HUES6 (cell line): ENCODE results near the gene RNASE2.
"Not testable (repeated sequence)": the region's sequence is repeated elsewhere in the genome, so short reads cannot be mapped to it uniquely, and the experiment has no call there.

ENCODE experiments used
- H3K27ac ChIP-seq: 2 replicates; pipeline ENCODE4 v1.7.0; 2013; ENCODE audit warnings: low read depth, mild to moderate bottlenecking, low read length, inconsistent platforms
- H3K27me3 ChIP-seq: 2 replicates; pipeline ENCODE4 v1.6.1; 2013; ENCODE audit warnings: low read length; ENCODE audit not compliant: control insufficient read depth, insufficient read depth
- H3K36me3 ChIP-seq: 2 replicates; pipeline ENCODE4 v1.6.1; 2013; ENCODE audit warnings: low read length; ENCODE audit not compliant: control insufficient read depth, insufficient read depth
- H3K4me1 ChIP-seq: 2 replicates; pipeline ENCODE4 v1.6.1; 2013; ENCODE audit warnings: low read length; ENCODE audit not compliant: control insufficient read depth, insufficient read depth
- H3K4me3 ChIP-seq: 2 replicates; pipeline ENCODE4 v1.5.1; 2013; ENCODE audit warnings: low read depth, low read length
- H3K9ac ChIP-seq: one replicate; pipeline ENCODE4 v1.6.1; 2013; ENCODE audit warnings: mild to moderate bottlenecking, low read length
- H3K9me3 ChIP-seq: 2 replicates; pipeline ENCODE4 v1.6.1; 2013; ENCODE audit warnings: low read depth, low read length; ENCODE audit not compliant: control insufficient read depth, insufficient read depth

RNASE2 gene

GRCh38 chr14:20985650-20986049, 30.4 kb downstream of the RNASE2 start:
- not testable (repeated sequence) for H3K4me1 ChIP-seq, H3K9me3 ChIP-seq, H3K27me3 ChIP-seq, H3K36me3 ChIP-seq, H3K9ac ChIP-seq, H3K27ac ChIP-seq, H3K4me3 ChIP-seq

GRCh38 chr14:20986811-20987210, 31.5 kb downstream of the RNASE2 start:
- no peak overlapping the region for H3K4me3 ChIP-seq
- no peak overlapping the region for H3K9ac ChIP-seq
- H3K4me1 ChIP-seq: peaks cover 9% of the 10 kb centered on the region
- no peaks in the 10 kb centered on the region for H3K27me3 ChIP-seq
- peaks cover under 1% of the 10 kb centered on the region for H3K36me3 ChIP-seq
- H3K27ac ChIP-seq: no peak overlapping the region
- no peaks in the 10 kb centered on the region for H3K9me3 ChIP-seq

GRCh38 chr14:20988717-20989470, 33.6 kb downstream of the RNASE2 start:
- no peaks in the 10 kb centered on the region for H3K9me3 ChIP-seq
- H3K36me3 ChIP-seq: peaks cover 19% of the 10 kb centered on the region
- H3K27ac ChIP-seq: no peak overlapping the region
- peak overlapping the region; percentile 53 for H3K4me3 ChIP-seq
- peaks cover 9% of the 10 kb centered on the region for H3K4me1 ChIP-seq
- no peak overlapping the region for H3K9ac ChIP-seq
- no peaks in the 10 kb centered on the region for H3K27me3 ChIP-seq

- Histone ChIP-seq H3K9ac (no peak overlapping the region), H3K9me3 (no peaks in the 10 kb centered on the region), H3K36me3 (peaks cover 24% of the 10 kb centered on the region), H3K27ac (no peak overlapping the region), H3K4me3 (peak overlapping the region; percentile 53), H3K27me3 (no peaks in the 10 kb centered on the region), H3K4me1 (peaks cover 9% of the 10 kb centered on the region)
These were observed 34.1 kb downstream of the RNASE2 start for GRCh38 chr14:20989471-20989786.

- Histone ChIP-seq H3K27ac (peak within 1 kb of the TSS; percentile 30; the same call in 1 of the 2 replicates), H3K9ac (peak within 1 kb of the TSS; percentile 87), H3K36me3 (peaks cover 30% of the 10 kb centered on the region), H3K9me3 (no peaks in the 10 kb centered on the region), H3K4me3 (peak within 1 kb of the TSS; percentile 90), H3K27me3 (no peaks in the 10 kb centered on the region), H3K4me1 (peaks cover 9% of the 10 kb centered on the region)
These were observed 34.7 kb downstream of the RNASE2 start, which contains the start of gene METTL17 for GRCh38 chr14:20989787-20990600. METTL17 (plus strand) TSS chr14:20989980; CDS start chr14:20990003, 23 bp downstream.

GRCh38 chr14:20996521-20996920, 41.2 kb downstream of the RNASE2 start:
- peaks cover 53% of the 10 kb centered on the region for H3K36me3 ChIP-seq

GRCh38 chr14:20997115-20997514, 41.8 kb downstream of the RNASE2 start:
- H3K27me3 ChIP-seq: no peaks in the 10 kb centered on the region
- H3K4me3 ChIP-seq: no peak overlapping the region
- H3K36me3 ChIP-seq: peaks cover 49% of the 10 kb centered on the region
- H3K9me3 ChIP-seq: no peaks in the 10 kb centered on the region
- H3K9ac ChIP-seq: no peak overlapping the region
- no peak overlapping the region for H3K27ac ChIP-seq
- H3K4me1 ChIP-seq: peaks cover 22% of the 10 kb centered on the region

More at GRCh38 chr14:20996521-20996920, 41.2 kb downstream of the RNASE2 start:
- Histone ChIP-seq H3K4me1 (peaks cover 22% of the 10 kb centered on the region), H3K9me3 (no peaks in the 10 kb centered on the region), H3K4me3 (no peak overlapping the region), H3K27ac (no peak overlapping the region), H3K27me3 (no peaks in the 10 kb centered on the region), H3K9ac (no peak overlapping the region)

GRCh38 chr14:20997564-20997963, 42.3 kb downstream of the RNASE2 start:
- H3K36me3 ChIP-seq: peaks cover 44% of the 10 kb centered on the region
- H3K4me1 ChIP-seq: peaks cover 22% of the 10 kb centered on the region
- H3K9ac ChIP-seq: no peak overlapping the region

GRCh38 chr14:20998139-20998538, 42.9 kb downstream of the RNASE2 start:
- Histone ChIP-seq H3K9ac (no peak overlapping the region), H3K9me3 (no peaks in the 10 kb centered on the region), H3K27ac (no peak overlapping the region), H3K4me3 (no peak overlapping the region), H3K36me3 (peaks cover 38% of the 10 kb centered on the region), H3K4me1 (peaks cover 22% of the 10 kb centered on the region), H3K27me3 (no peaks in the 10 kb centered on the region)

More at GRCh38 chr14:20997564-20997963, 42.3 kb downstream of the RNASE2 start:
- H3K27me3 ChIP-seq: no peaks in the 10 kb centered on the region
- no peak overlapping the region for H3K4me3 ChIP-seq
- H3K9me3 ChIP-seq: no peaks in the 10 kb centered on the region
- no peak overlapping the region for H3K27ac ChIP-seq

- Histone ChIP-seq H3K9ac (no peak within 1 kb of the TSS), H3K4me3 (peak within 1 kb of the TSS; percentile 22; the same call in 1 of the 2 replicates), H3K9me3 (no peaks in the 10 kb centered on the region), H3K36me3 (peaks cover 35% of the 10 kb centered on the region), H3K4me1 (peaks cover 22% of the 10 kb centered on the region), H3K27ac (no peak within 1 kb of the TSS), H3K27me3 (no peaks in the 10 kb centered on the region)
These were observed 43.5 kb downstream of the RNASE2 start, which contains the start of gene SLC39A2 for GRCh38 chr14:20998674-20999366. SLC39A2 (plus strand) TSS chr14:20999293; CDS start chr14:20999447, 154 bp downstream.
